Measurements from ENCODE around the gene RNF166. TPM values are rescaled to one million over a fixed set of nuclear protein-coding genes. Genes with fewer than 3 reads are reported as not detected.

The RNF166 gene
- total RNA-seq, 1 experiment from 2014 or later: 46.2 TPM

- ChIA-PET POLR2A (no interaction called here), CTCF (interaction anchor here (0.5 to 5.1 kb wide), 2 partner anchors 18 to 160 kb away, joined by 7 to 41 read pairs; no protein-coding TSS in a partner anchor)
- DNase-seq (ENCODE audit: low spot score): no peak
- H3K9me3 Mint-ChIP-seq: no peaks in the 10 kb centered on the region
- H3K4me1 Mint-ChIP-seq: no peaks in the 10 kb centered on the region
- no peaks in the 10 kb centered on the region for H3K27me3 Mint-ChIP-seq (ENCODE audit: low read depth)
- H3K4me3 Mint-ChIP-seq: no peak overlapping the region
- ATAC-seq: no peak
- TF ChIP-seq MAX (CRISPR knock-in tag; IDR thresholded peaks at IDR 0.05) (no peak), STAT6 (CRISPR knock-in tag; conservative IDR thresholded peaks at IDR 0.05; ENCODE audit: low read depth) (no peak), CREM (CRISPR knock-in tag; IDR thresholded peaks at IDR 0.05) (no peak), RORB (CRISPR knock-in tag; IDR thresholded peaks at IDR 0.05) (no peak), JAZF1 (CRISPR knock-in tag; IDR thresholded peaks at IDR 0.05) (no peak), ETV6 (CRISPR knock-in tag; IDR thresholded peaks at IDR 0.05) (no peak), FOXP1 (CRISPR knock-in tag; IDR thresholded peaks at IDR 0.05; ENCODE audit: borderline replicate concordance) (no peak), PRDM15 (CRISPR knock-in tag; IDR thresholded peaks at IDR 0.05) (no peak), FOXJ3 (CRISPR knock-in tag; IDR thresholded peaks at IDR 0.05; ENCODE audit: borderline replicate concordance) (no peak), AFF4 (CRISPR knock-in tag; IDR thresholded peaks at IDR 0.05; ENCODE audit: borderline replicate concordance) (no peak), GABPB1 (CRISPR knock-in tag; IDR thresholded peaks at IDR 0.05) (no peak)
- peaks cover 12% of the 10 kb centered on the region for H3K36me3 Mint-ChIP-seq
- no peak overlapping the region for H3K27ac Mint-ChIP-seq
Measured at GRCh38 chr16:88719267-88719932, 13.2 kb upstream of the RNF166 start.

GRCh38 chr16:88718178-88718577 is 12.0 kb upstream of the RNF166 start:
- no peaks in the 10 kb centered on the region for H3K4me1 Mint-ChIP-seq
- POLR2A ChIA-PET: no interaction called here
- no peaks in the 10 kb centered on the region for H3K9me3 Mint-ChIP-seq
- DNase-seq (ENCODE audit: low spot score) (no peak), ATAC-seq (no peak)
- peaks cover 12% of the 10 kb centered on the region for H3K36me3 Mint-ChIP-seq
- no peak overlapping the region for H3K4me3 Mint-ChIP-seq
- CTCF ChIA-PET: interaction anchor here (5.2 kb wide), 1 partner anchor 19 kb away, joined by 41 read pairs; no protein-coding TSS in a partner anchor
- H3K27me3 Mint-ChIP-seq (ENCODE audit: low read depth): no peaks in the 10 kb centered on the region
- no peak overlapping the region for H3K27ac Mint-ChIP-seq
- TF ChIP-seq NFATC4 (CRISPR knock-in tag; IDR thresholded peaks at IDR 0.05) (no peak), ETV6 (CRISPR knock-in tag; IDR thresholded peaks at IDR 0.05) (no peak), ZNF219 (CRISPR knock-in tag; IDR thresholded peaks at IDR 0.05; ENCODE audit: borderline replicate concordance) (no peak), FOXJ3 (CRISPR knock-in tag; IDR thresholded peaks at IDR 0.05; ENCODE audit: borderline replicate concordance) (no peak), EMX1 (CRISPR knock-in tag; IDR thresholded peaks at IDR 0.05) (no peak), CREB1 (CRISPR knock-in tag; IDR thresholded peaks at IDR 0.05) (no peak), PRRX2 (CRISPR knock-in tag; IDR thresholded peaks at IDR 0.05) (no peak), RORB (CRISPR knock-in tag; IDR thresholded peaks at IDR 0.05) (no peak), GABPB1 (CRISPR knock-in tag; IDR thresholded peaks at IDR 0.05) (no peak), CTCF (IDR thresholded peaks at IDR 0.05) (no peak), CBFB (CRISPR knock-in tag; IDR thresholded peaks at IDR 0.05; ENCODE audit: low read depth) (no peak), E2F1 (CRISPR knock-in tag; IDR thresholded peaks at IDR 0.05) (no peak), NR3C1 (CRISPR knock-in tag; conservative IDR thresholded peaks at IDR 0.05; ENCODE audit: low read depth) (no peak), ZNF138 (CRISPR knock-in tag; conservative IDR thresholded peaks at IDR 0.05) (no peak), ELF4 (CRISPR knock-in tag; IDR thresholded peaks at IDR 0.05; ENCODE audit: low read depth) (no peak)

All from WTC11 (cell line).